ENCODE data around the gene RMND1. TPM values are rescaled to one million over a fixed set of nuclear protein-coding genes. Genes with fewer than 3 reads are reported as not detected.
"Not testable (repeated sequence)": the region's sequence is repeated elsewhere in the genome, so short reads cannot be mapped to it uniquely, and the experiment has no call there.

The RMND1 gene
- total RNA-seq, 1 donor from 2014 or later = 40.2 TPM

DNA sequence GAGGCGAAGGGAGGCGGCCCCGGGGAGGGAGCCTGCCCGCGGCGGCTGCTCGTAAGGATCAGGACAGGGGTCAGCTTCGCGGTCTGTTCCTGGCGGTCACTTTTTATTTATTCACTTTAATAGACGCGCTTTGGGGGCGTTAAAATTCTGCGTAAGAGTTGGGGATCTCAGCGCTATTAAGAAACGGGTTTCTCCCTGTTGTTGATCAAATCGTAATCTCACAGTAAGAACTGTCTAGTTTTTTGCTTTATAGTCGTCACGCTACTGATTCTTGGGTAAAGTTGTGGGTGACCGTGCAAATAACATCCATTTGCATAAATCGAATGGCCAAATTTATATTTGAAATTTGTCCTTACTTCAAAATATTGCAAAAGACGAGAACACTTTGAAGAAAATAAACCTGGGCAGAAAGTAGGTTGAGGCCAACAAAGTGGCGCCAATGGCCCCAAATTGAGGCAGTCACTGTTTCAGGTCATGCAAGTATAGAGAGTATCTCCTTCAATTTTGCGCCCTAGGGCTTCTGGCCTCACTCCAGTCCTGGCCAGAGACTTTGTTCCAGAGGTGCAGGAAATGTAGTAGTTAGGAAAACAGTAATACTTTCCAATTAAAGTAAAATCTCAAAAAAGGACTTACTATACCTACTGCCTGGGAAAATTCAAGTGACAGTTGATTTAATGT lies 963 bp upstream of the RMND1 start:
- Mint-ChIP-seq H3K27me3 (no peaks in the 10 kb centered on the region), H3K4me3 (ENCODE audit: low read depth) (peak overlapping the region; percentile 94), H3K9me3 (ENCODE audit: low read depth) (no peaks in the 10 kb centered on the region), H3K36me3 (ENCODE audit: insufficient read depth) (peaks cover 21% of the 10 kb centered on the region), H3K27ac (peak overlapping the region; percentile 97), H3K4me1 (ENCODE audit: low read depth) (peaks cover 41% of the 10 kb centered on the region)
- no peak for DNase-seq (ENCODE audit: low spot score, unreplicated experiment)
- no peak for TF ChIP-seq CTCF (IDR thresholded peaks at IDR 0.05; ENCODE audit: unreplicated experiment)

GRCh38 chr6:151451417-151451949 lies 443 bp downstream of the RMND1 start:
- Mint-ChIP-seq H3K4me1 (ENCODE audit: low read depth) (peaks cover 34% of the 10 kb centered on the region), H3K9me3 (ENCODE audit: low read depth) (no peaks in the 10 kb centered on the region), H3K36me3 (ENCODE audit: insufficient read depth) (peaks cover 13% of the 10 kb centered on the region), H3K4me3 (ENCODE audit: low read depth) (peak overlapping the region; percentile 94), H3K27ac (peak overlapping the region; percentile 97), H3K27me3 (no peaks in the 10 kb centered on the region)
- no peak for DNase-seq (ENCODE audit: low spot score, unreplicated experiment)
- TF ChIP-seq CTCF (IDR thresholded peaks at IDR 0.05; ENCODE audit: unreplicated experiment) = no peak

DNA sequence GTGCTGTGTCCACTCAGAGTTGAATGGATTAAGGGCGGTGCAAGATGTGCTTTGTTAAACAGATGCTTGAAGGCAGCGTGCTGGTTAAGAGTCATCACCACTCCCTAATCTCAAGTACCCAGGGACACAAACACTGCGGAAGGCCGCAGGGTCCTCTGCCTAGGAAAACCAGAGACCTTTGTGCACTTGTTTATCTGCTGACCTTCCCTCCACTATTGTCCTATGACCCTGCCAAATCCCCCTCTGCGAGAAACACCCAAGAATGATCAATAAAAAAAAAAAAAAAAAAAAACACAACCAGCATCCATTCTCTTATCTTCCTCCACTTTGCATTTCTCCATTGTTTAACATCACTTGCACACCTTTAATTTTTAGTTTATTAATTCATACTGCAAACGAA lies 998 bp downstream of the RMND1 start:
- Mint-ChIP-seq H3K27ac (peak overlapping the region; percentile 97), H3K4me3 (ENCODE audit: low read depth) (peak overlapping the region; percentile 94), H3K36me3 (ENCODE audit: insufficient read depth) (peaks cover 13% of the 10 kb centered on the region), H3K4me1 (ENCODE audit: low read depth) (peaks cover 31% of the 10 kb centered on the region)
- DNase-seq (ENCODE audit: low spot score, unreplicated experiment); H3K9me3 Mint-ChIP-seq (ENCODE audit: low read depth); H3K27me3 Mint-ChIP-seq: not testable (repeated sequence)

DNA sequence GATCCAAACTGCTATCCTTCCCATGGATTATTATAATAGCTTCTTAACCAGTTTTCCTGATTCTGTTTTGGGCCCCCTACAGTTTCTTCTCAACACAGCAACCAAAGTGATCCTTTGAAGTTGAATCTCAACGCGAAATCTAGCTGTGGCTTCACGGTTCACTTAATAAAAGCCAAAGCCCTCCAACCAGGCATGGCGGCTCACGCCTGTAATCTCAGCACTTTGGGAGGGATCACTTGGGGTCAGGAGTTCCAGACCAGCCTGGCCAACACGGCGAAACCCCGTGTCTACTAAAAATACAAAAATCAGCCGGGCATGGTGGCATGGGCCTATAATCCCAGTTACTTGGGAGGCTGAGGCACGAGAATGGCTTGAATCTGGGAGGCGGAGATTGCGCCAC lies 3.3 kb downstream of the RMND1 start:
- no peak for DNase-seq (ENCODE audit: low spot score, unreplicated experiment)
- Mint-ChIP-seq H3K4me3 (ENCODE audit: low read depth) (no peak overlapping the region), H3K27ac (peak overlapping the region; percentile 4), H3K27me3 (no peaks in the 10 kb centered on the region), H3K36me3 (ENCODE audit: insufficient read depth) (peaks cover 16% of the 10 kb centered on the region), H3K9me3 (ENCODE audit: low read depth) (no peaks in the 10 kb centered on the region), H3K4me1 (ENCODE audit: low read depth) (peaks cover 14% of the 10 kb centered on the region)
- no peak for TF ChIP-seq CTCF (IDR thresholded peaks at IDR 0.05; ENCODE audit: unreplicated experiment)

DNA sequence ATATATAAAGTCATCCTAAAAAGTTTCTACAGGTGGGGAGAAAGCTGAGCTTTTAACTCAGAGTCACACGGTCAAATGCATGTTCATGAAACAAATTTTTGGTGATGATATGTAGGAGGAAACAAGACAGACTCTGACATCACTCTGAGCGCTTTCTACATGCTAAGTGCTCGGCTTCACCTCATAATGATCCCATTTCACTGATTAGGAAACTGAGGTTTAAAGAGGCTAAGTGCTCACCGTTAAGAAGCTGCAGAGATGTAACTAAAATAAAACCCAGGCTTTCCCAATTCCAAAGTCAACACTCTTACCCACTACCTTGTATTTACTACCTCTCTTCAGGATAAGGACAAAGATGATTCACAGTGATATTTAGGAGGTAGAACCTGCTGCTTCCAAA lies 4.7 kb downstream of the RMND1 start:
- no peaks in the 10 kb centered on the region for H3K9me3 Mint-ChIP-seq (ENCODE audit: low read depth)
- H3K36me3 Mint-ChIP-seq (ENCODE audit: insufficient read depth) = peaks cover 18% of the 10 kb centered on the region
- DNase-seq (ENCODE audit: low spot score, unreplicated experiment) = no peak
- peak overlapping the region; percentile 6 for H3K27ac Mint-ChIP-seq
- no peak for TF ChIP-seq CTCF (IDR thresholded peaks at IDR 0.05; ENCODE audit: unreplicated experiment)
- no peaks in the 10 kb centered on the region for H3K27me3 Mint-ChIP-seq
- peaks cover 20% of the 10 kb centered on the region for H3K4me1 Mint-ChIP-seq (ENCODE audit: low read depth)
- H3K4me3 Mint-ChIP-seq (ENCODE audit: low read depth) = no peak overlapping the region

GRCh38 chr6:151445482-151445881 lies 6.4 kb downstream of the RMND1 start:
- peaks cover 25% of the 10 kb centered on the region for H3K4me1 Mint-ChIP-seq (ENCODE audit: low read depth)
- no peak overlapping the region for H3K27ac Mint-ChIP-seq
- no peak overlapping the region for H3K4me3 Mint-ChIP-seq (ENCODE audit: low read depth)
- no peaks in the 10 kb centered on the region for H3K27me3 Mint-ChIP-seq
- peaks cover 17% of the 10 kb centered on the region for H3K36me3 Mint-ChIP-seq (ENCODE audit: insufficient read depth)
- DNase-seq (ENCODE audit: low spot score, unreplicated experiment) = no peak
- H3K9me3 Mint-ChIP-seq (ENCODE audit: low read depth) = no peaks in the 10 kb centered on the region
- TF ChIP-seq CTCF (IDR thresholded peaks at IDR 0.05; ENCODE audit: unreplicated experiment) = no peak

All from progenitor cell of endocrine pancreas (in vitro differentiated cells).